Epithelial cell of proximal tubule (primary cell): ENCODE results near the gene KRTAP10-6. TPM values are rescaled to one million over a fixed set of nuclear protein-coding genes. Genes with fewer than 3 reads are reported as not detected.
"Not testable (repeated sequence)": the region's sequence is repeated elsewhere in the genome, so short reads cannot be mapped to it uniquely, and the experiment has no call there.

Experiments
- DNase-seq: peaks from one replicate; pipeline ENCODE4 v3.0.0-alpha.2; 2011; ENCODE audit warnings: low read depth
- H3K4me3 ChIP-seq: 2 replicates; pipeline ENCODE4 v1.5.1; 2011; ENCODE audit warnings: low read depth, mild to moderate bottlenecking, low read length
- total RNA-seq: library from RNA; depleted of rRNA; stranded (reverse); fragments of >200 nt; gene quantifications from 2 replicates; pipeline ENCODE4 v1.2.3, GENCODE V29; 2015
- TF ChIP-seq, protein P1 (sequence below): conservative IDR thresholded peaks from 2 replicates; pipeline ENCODE4 v1.5.1; 2012; ENCODE audit warnings: low read depth, mild to moderate bottlenecking, low read length

Gene KRTAP10-6
- total RNA-seq, 1 donor from 2014 or later = not detected

DNA sequence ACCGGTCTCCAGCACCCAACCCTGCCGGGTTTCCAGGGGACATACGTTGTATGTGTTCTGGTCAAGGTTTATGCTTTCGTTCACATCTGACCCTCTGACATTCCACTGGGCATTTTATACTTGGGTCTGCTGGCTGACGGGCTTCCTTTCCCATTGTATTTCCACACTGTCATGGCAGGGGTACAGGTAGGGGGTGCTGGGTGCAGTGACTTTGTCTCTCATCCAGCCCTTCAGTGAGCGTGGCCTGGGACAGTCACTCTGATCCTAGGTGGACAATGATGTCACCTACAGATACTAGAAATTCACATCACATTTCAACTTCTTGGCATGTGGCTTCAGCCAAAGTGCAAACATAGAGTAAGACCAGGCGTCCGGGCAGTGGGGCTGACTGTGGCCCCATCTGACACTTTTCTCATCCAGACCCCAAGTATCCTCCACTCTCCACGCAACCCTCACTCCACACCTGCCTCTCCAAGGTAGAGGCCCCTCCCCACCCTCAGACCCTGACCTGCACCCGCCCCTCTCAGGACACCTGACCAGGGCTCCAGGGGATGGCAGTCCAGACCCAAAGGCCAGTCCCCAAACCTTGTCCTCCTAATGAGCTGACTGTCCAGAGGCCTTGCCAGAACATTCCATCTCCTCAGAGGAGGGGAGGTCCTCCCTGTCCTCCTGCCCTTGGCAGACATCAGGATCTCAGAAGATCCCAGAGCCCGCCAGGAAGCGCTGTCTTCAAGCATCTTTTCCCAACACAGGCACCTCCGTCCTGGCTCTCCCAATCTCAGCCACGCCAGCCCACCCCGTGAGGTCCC lies 44.1 kb upstream of the KRTAP10-6 start:
- TF ChIP-seq, protein P1, sequence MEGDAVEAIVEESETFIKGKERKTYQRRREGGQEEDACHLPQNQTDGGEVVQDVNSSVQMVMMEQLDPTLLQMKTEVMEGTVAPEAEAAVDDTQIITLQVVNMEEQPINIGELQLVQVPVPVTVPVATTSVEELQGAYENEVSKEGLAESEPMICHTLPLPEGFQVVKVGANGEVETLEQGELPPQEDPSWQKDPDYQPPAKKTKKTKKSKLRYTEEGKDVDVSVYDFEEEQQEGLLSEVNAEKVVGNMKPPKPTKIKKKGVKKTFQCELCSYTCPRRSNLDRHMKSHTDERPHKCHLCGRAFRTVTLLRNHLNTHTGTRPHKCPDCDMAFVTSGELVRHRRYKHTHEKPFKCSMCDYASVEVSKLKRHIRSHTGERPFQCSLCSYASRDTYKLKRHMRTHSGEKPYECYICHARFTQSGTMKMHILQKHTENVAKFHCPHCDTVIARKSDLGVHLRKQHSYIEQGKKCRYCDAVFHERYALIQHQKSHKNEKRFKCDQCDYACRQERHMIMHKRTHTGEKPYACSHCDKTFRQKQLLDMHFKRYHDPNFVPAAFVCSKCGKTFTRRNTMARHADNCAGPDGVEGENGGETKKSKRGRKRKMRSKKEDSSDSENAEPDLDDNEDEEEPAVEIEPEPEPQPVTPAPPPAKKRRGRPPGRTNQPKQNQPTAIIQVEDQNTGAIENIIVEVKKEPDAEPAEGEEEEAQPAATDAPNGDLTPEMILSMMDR = no peak
- no peak for DNase-seq
- no peak overlapping the region for H3K4me3 ChIP-seq

DNA sequence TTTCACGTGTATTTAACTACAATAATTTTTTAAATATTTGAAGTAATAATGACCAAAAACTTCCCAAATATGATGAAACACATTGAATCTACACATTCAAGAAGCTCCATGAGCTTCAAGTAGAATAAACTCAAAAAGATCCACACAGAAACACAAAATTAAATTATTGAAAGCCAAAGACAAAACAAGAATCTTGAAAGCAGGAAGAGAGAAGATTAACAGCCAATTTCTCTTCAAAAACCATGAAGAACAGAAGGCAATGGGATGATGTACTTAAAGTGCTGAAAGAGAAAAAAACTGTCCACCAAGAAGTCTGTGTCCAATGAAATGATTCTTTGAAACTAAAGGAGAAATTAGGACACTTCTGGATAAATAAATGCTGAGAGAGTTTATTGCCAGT lies 39.8 kb upstream of the KRTAP10-6 start:
- TF ChIP-seq, protein P1 = no peak

DNA sequence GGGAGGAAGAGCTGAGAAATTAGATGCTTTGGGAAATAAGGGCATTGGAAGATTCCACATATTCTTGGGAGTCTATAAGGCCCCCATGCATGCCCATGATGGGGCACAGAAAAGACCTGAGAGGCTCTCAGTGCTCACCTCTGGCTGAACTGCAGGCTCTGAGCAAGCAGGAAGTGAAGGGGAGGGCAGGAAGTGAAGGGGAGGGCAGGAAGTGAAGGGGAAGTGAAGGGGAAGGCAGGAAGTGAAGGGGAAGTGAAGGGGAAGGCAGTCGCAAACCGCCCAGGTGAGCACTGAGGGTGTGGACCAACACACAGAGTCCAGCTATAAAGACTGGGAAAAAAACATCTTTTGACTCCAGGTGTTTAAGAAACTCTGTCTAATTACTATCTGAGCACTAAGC lies 38.1 kb upstream of the KRTAP10-6 start:
- H3K4me3 ChIP-seq = no peak overlapping the region
- DNase-seq = no peak
- TF ChIP-seq, protein P1 = no peak

More for the DNA sequence above, 39.8 kb upstream of the KRTAP10-6 start:
- no peak overlapping the region for H3K4me3 ChIP-seq
- no peak for DNase-seq

DNA sequence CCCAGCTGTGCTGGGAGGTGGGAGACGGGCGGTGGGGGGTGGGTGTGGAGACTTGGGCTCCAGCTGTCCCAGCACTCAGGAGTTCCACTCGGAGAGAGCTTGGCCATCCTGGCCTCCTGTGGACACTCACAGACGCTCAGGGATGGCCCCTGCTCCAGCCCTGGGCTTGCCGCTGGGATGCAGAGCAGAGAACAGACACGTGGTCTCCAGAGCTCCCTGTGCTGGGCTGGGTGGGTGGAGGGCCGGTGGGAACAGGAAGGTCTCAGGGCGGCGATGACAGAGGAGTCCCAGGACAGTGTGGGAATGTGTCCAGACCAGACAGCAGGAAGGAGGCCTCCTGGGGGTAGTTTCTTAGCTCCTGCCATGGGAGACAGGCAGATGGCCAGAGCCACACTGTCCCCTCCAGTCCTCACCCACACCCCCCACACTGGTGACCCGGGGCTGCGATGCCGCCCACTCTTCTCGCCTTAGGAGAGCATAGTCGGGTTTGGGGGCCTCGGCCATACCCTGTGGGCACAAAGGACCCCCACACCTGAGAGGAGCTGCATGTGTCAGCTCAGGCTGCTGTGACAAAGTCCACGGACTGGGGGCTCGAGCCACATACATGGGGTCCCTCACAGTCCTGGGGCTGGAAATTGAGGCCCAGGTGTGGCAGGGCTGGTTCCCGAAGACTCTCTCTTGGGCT lies 36.5 kb upstream of the KRTAP10-6 start:
- TF ChIP-seq, protein P1 = no peak
- DNase-seq = no peak
- H3K4me3 ChIP-seq = no peak overlapping the region

DNA sequence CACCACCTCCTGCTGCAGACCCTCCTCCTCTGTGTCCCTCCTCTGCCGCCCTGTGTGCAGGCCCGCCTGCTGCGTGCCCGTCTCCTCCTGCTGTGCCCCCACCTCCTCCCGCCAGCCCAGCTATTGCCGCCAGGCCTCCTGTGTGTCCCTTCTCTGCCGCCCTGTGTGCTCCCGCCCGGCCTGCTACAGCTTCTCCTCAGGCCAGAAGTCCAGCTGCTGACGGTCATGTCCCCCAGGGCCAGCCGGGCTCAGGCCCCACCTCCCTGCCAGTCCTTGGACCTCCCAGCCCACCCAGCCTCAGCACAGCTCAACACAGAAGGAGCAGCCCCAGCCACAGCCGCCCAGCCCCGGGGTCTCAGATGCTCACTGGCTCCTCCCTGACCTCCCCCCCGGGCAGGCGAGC lies 35.5 kb upstream of the KRTAP10-6 start:
- DNase-seq, H3K4me3 ChIP-seq: not testable (repeated sequence)

DNA sequence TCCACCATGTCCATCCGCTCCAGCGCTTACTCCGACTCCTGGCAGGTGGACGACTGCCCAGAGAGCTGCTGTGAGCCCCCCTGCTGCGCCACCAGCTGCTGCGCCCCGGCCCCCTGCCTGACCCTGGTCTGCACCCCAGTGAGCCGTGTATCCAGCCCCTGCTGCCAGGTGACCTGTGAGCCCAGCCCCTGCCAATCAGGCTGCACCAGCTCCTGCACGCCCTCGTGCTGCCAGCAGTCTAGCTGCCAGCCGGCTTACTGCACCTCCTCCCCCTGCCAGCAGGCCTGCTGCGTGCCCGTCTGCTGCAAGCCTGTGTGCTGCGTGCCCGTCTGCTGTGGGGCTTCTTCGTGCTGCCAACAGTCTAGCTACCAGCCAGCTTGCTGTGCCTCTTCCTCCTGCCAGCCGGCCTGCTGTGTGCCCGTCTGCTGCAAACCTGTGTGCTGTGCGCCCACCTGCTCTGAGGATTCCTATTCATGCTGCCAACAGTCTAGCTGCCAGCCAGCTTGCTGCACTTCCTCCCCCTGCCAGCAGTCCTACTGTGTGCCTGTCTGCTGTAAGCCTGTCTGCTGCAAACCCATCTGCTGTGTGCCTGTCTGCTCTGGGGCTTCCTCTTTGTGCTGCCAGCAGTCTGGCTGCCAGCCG lies 35.0 kb upstream of the KRTAP10-6 start:
- not testable (repeated sequence) for H3K4me3 ChIP-seq, DNase-seq

DNA sequence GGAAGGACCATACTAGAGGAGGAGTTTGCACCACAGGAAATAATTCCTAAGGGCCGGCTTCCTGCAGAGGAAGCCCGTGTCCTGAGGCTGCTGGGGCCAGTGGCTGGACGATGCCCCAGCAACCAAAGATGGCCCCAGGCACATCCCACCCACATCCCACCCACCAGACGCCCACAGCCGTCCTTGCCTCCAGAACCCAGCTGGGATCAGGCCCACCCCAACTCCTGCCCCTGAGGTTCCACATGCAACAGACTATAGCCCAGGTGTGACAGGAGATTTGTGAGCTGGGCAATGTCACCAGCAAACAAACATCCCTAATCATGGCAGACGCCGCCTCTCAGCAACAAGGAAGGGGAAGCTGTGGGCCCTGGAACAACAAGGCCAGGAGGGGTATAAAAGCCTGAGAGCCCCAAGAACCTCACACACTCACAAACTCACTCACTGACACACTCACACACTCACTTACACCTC lies 34.4 kb upstream of the KRTAP10-6 start, which contains the start of gene KRTAP10-9:
Gene KRTAP10-9 (plus strand): TSS at position 421 of the 471 bp plus-strand sequence. CDS start 79 bp downstream, outside the sequence.
- no peak within 1 kb of the TSS for H3K4me3 ChIP-seq

More for the DNA sequence above, 34.4 kb upstream of the KRTAP10-6 start, which contains the start of gene KRTAP10-9:
- no peak for DNase-seq
- TF ChIP-seq, protein P1 = no peak
